OCI-LY3 (cell line): Measurements from ENCODE around the gene AKAP6.

Experiments
- H2AFZ ChIP-seq: fragments of 200-600, 300-600 bp; shearing (Covaris generic); 2 replicates; pipeline ENCODE4 v1.6.0; 2014; ENCODE audit warnings: antibody characterized with exemption, low read depth, low read length
- H3K27ac ChIP-seq: fragments of 200-600, 300-600 bp; sonication (generic); 2 replicates; pipeline ENCODE4 v1.5.1; 2014; ENCODE audit warnings: mild to moderate bottlenecking, low read length, moderate library complexity, mixed read lengths
- H3K27me3 ChIP-seq: fragments of 200-600, 300-600 bp; sonication (generic); 2 replicates; pipeline ENCODE4 v1.6.1; 2014; ENCODE audit warnings: low read depth, low read length, mixed read lengths
- H3K36me3 ChIP-seq: fragments of 200-600, 300-600 bp; sonication (generic); replicated peaks from 2 replicates; pipeline ENCODE3; 2014; ENCODE audit warnings: low read depth, low read length, mixed read lengths
- H3K4me1 ChIP-seq: fragments of 300-600, 200-600 bp; sonication (generic); 2 replicates; pipeline ENCODE4 v1.6.1; 2014; ENCODE audit warnings: low read length, mixed read lengths
- H3K4me2 ChIP-seq: fragments of 200-600, 300-600 bp; sonication (generic); 2 replicates; pipeline ENCODE4 v1.6.1; 2014; ENCODE audit warnings: low read length, mixed read lengths
- H3K4me3 ChIP-seq: fragments of 300-600, 200-600 bp; sonication (generic); 2 replicates; pipeline ENCODE4 v1.5.1; 2014; ENCODE audit warnings: antibody characterized with exemption, mild to moderate bottlenecking, low read length, moderate library complexity
- H3K79me2 ChIP-seq: fragments of 300-600, 200-600 bp; shearing (Covaris generic); 2 replicates; pipeline ENCODE4 v1.6.1; 2014; ENCODE audit warnings: mild to moderate bottlenecking, low read length, mixed read lengths
- H3K9ac ChIP-seq: fragments of 300-600, 200-600 bp; shearing (Covaris generic); 2 replicates; pipeline ENCODE4 v1.6.0; 2014; ENCODE audit warnings: mild to moderate bottlenecking, low read length, moderate library complexity
- H3K9me3 ChIP-seq: fragments of 200-600, 300-600 bp; shearing (Covaris generic); 2 replicates; pipeline ENCODE4 v1.6.1; 2014; ENCODE audit warnings: low read length, mixed read lengths; ENCODE audit not compliant: insufficient read depth
- H4K20me1 ChIP-seq: fragments of 200-600, 300-600 bp; sonication (generic); 2 replicates; pipeline ENCODE4 v1.6.1; 2016; ENCODE audit warnings: low read length, mixed read lengths; ENCODE audit not compliant: insufficient read depth
- EZH2phosphoT487 ChIP-seq: fragments of 200-600 bp; shearing (Covaris generic); IDR thresholded peaks from 2 replicates; pipeline ENCODE4 v1.6.1; 2018; ENCODE audit warnings: antibody characterized with exemption, mixed run types, low read depth
- TF ChIP-seq, protein P1 (sequence below): fragments of 200-600, 300-600 bp; sonication (generic); IDR thresholded peaks from 2 replicates; pipeline ENCODE4 v1.5.1; 2014; ENCODE audit warnings: antibody characterized with exemption, low read length, low read depth

Gene AKAP6

DNA sequence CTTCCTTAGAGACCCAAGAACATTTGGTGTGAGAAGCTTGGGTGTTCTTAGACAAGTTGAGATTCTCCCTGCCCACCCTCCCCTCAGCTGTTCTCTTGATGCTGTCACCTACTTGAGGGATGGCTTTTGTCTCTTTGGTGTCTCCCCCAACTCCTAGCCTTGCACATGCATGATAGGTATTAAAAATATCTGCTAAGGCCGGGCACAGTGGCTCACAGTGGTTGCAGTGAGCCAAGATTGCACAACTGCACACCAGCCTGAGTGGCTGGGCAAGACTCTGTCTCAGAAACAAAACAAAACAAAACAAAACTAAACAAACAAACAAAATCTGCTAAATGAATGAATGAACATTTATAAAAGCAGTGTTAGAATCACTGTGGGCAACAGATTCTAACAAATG is 261.1 kb downstream of the AKAP6 start:
- no peak overlapping the region for H2AFZ ChIP-seq
- H3K36me3 ChIP-seq, result no peaks in the 10 kb centered on the region
- H3K79me2 ChIP-seq, result no peaks in the 10 kb centered on the region
- H3K4me3 ChIP-seq, result no peak overlapping the region
- no peak overlapping the region for H3K4me2 ChIP-seq
- 0 out of 2 replicates have a peak, but pooled peaks cover 3% of the 10 kb centered on the region for H3K9me3 ChIP-seq
- no peak for TF ChIP-seq EZH2phosphoT487
- TF ChIP-seq, protein P1, sequence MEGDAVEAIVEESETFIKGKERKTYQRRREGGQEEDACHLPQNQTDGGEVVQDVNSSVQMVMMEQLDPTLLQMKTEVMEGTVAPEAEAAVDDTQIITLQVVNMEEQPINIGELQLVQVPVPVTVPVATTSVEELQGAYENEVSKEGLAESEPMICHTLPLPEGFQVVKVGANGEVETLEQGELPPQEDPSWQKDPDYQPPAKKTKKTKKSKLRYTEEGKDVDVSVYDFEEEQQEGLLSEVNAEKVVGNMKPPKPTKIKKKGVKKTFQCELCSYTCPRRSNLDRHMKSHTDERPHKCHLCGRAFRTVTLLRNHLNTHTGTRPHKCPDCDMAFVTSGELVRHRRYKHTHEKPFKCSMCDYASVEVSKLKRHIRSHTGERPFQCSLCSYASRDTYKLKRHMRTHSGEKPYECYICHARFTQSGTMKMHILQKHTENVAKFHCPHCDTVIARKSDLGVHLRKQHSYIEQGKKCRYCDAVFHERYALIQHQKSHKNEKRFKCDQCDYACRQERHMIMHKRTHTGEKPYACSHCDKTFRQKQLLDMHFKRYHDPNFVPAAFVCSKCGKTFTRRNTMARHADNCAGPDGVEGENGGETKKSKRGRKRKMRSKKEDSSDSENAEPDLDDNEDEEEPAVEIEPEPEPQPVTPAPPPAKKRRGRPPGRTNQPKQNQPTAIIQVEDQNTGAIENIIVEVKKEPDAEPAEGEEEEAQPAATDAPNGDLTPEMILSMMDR, result no peak
- H4K20me1 ChIP-seq, result no peaks in the 10 kb centered on the region
- peaks cover 22% of the 10 kb centered on the region for H3K4me1 ChIP-seq
- no peak overlapping the region for H3K27ac ChIP-seq
- no peaks in the 10 kb centered on the region for H3K27me3 ChIP-seq
- H3K9ac ChIP-seq, result no peak overlapping the region

DNA sequence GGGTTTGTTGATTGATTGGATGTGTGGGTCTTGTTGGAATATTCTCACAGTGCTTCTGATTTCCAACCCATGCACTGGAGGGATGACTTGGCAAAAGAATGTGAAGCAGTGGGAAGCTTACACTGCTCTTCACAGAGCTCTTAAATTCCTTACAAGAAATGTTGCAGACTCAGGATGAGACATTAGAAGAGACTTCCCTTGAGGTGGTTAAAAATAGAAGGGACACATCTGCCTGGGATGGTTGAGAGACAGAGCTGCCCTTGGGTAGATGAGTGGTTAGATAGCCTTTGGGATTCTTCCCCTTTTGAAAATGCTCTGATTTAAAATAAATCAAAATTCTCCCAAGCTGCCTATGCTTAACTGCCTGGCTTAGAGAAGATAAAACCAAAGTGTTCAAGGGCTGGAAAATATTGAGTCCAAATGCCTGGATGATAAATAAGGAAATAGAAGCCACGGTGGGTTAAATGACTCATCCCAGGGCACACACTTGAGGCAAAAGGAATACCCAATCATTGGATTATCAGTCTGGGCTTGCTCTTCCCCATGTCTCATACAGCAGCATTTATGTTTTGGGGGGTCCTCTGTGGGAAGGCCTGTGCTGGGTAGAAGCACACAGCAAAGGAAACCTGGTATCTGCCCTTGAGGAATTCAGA is 264.3 kb downstream of the AKAP6 start:
- TF ChIP-seq, protein P1, result no peak
- no peak for TF ChIP-seq EZH2phosphoT487
- H3K4me3 ChIP-seq, result no peak overlapping the region
- no peak overlapping the region for H3K4me2 ChIP-seq
- no peaks in the 10 kb centered on the region for H3K79me2 ChIP-seq
- no peak overlapping the region for H3K27ac ChIP-seq
- no peak overlapping the region for H3K9ac ChIP-seq
- no peaks in the 10 kb centered on the region for H3K36me3 ChIP-seq
- no peak overlapping the region for H2AFZ ChIP-seq
- peaks cover 5% of the 10 kb centered on the region; the same call in 1 of the 2 replicates for H3K4me1 ChIP-seq
- H4K20me1 ChIP-seq, result no peaks in the 10 kb centered on the region
- no peaks in the 10 kb centered on the region for H3K9me3 ChIP-seq
- no peaks in the 10 kb centered on the region for H3K27me3 ChIP-seq

DNA sequence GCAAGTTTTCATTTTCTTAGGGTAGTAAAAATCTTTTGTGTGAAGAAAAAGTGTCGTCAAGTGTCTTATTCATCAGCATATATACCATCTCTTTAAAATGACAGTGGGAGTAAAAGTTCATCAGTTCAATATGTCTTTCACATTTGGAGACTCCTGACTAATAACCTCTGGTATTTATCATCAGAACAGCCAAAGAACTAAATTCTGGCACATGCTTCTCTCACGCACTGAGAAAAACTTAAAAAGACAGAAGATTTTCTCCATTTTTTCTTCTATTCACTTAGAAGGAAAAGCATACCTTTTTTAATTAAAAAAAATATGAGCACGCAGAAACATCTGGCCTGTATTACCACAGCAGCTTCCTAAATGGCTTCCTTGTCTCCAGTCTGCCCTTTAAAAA is 265.7 kb downstream of the AKAP6 start:
- no peak overlapping the region for H3K4me3 ChIP-seq
- no peaks in the 10 kb centered on the region for H3K36me3 ChIP-seq
- no peak overlapping the region for H3K4me2 ChIP-seq
- no peaks in the 10 kb centered on the region for H3K4me1 ChIP-seq
- TF ChIP-seq, protein P1, result no peak
- no peak for TF ChIP-seq EZH2phosphoT487
- H3K27me3 ChIP-seq, result no peaks in the 10 kb centered on the region
- H4K20me1 ChIP-seq, result no peaks in the 10 kb centered on the region
- H3K79me2 ChIP-seq, result no peaks in the 10 kb centered on the region
- no peak overlapping the region for H3K27ac ChIP-seq
- no peak overlapping the region for H3K9ac ChIP-seq
- H2AFZ ChIP-seq, result no peak overlapping the region
- no peaks in the 10 kb centered on the region for H3K9me3 ChIP-seq

DNA sequence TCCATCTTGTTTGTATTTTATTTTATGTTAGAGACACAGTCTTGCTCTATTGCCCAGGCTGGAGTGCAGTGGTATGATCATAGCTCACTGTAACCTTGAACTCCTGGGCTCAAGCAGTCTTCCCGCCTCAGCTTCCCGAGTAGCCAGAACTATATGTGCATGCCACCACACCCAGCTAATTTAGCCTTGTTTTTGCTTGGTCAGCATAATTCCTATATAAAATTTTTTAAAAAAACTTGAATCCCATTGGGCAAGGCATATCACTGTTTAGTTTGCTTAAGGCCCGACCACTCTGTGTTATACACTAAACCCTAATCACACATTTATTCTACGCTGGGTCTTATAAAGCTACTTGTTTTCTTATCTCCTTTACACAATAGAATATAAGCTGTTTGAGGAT is 266.4 kb downstream of the AKAP6 start:
- H3K27me3 ChIP-seq, result no peaks in the 10 kb centered on the region
- no peak overlapping the region for H3K4me2 ChIP-seq
- no peak overlapping the region for H3K9ac ChIP-seq
- H2AFZ ChIP-seq, result no peak overlapping the region
- no peaks in the 10 kb centered on the region for H3K4me1 ChIP-seq
- no peaks in the 10 kb centered on the region for H3K36me3 ChIP-seq
- no peaks in the 10 kb centered on the region for H3K79me2 ChIP-seq
- no peak overlapping the region for H3K4me3 ChIP-seq
- H4K20me1 ChIP-seq, result no peaks in the 10 kb centered on the region
- TF ChIP-seq EZH2phosphoT487, result no peak
- TF ChIP-seq, protein P1, result no peak
- H3K9me3 ChIP-seq, result no peaks in the 10 kb centered on the region
- H3K27ac ChIP-seq, result no peak overlapping the region
